Fibroblast of lung (primary cell): ENCODE data around the gene GPHN.

ENCODE experiments used
- EZH2 ChIP-seq: IDR thresholded peaks from 2 replicates; pipeline ENCODE4 v1.5.1; 2012; ENCODE audit warnings: low read length, control low read depth, mild to moderate bottlenecking; ENCODE audit errors: missing control alignments
- TF ChIP-seq, protein P1 (sequence below), 2 donors: IDR thresholded peaks in 1 of 2; conservative IDR thresholded peaks in 1 of 2; 1 replicate in 1 of 2; 2 replicates in 1 of 2; pipeline ENCODE4 v1.5.1; 2011 to 2012; ENCODE audit warnings: low read length in 2 of 2, control low read depth in 1 of 2, inconsistent platforms in 1 of 2, low read depth in 1 of 2, mild to moderate bottlenecking in 1 of 2

GRCh38 chr14:66979101-66979974, 471.4 kb downstream of the GPHN start:
- TF ChIP-seq, protein P1, sequence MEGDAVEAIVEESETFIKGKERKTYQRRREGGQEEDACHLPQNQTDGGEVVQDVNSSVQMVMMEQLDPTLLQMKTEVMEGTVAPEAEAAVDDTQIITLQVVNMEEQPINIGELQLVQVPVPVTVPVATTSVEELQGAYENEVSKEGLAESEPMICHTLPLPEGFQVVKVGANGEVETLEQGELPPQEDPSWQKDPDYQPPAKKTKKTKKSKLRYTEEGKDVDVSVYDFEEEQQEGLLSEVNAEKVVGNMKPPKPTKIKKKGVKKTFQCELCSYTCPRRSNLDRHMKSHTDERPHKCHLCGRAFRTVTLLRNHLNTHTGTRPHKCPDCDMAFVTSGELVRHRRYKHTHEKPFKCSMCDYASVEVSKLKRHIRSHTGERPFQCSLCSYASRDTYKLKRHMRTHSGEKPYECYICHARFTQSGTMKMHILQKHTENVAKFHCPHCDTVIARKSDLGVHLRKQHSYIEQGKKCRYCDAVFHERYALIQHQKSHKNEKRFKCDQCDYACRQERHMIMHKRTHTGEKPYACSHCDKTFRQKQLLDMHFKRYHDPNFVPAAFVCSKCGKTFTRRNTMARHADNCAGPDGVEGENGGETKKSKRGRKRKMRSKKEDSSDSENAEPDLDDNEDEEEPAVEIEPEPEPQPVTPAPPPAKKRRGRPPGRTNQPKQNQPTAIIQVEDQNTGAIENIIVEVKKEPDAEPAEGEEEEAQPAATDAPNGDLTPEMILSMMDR (conservative IDR thresholded peaks at IDR 0.05 in 1 of 2, IDR thresholded peaks at IDR 0.05 in 1 of 2; ENCODE audit: low read depth in 1 of 2, low read length in 2 of 2) = no peak
- TF ChIP-seq EZH2 = no peak
